Measurements from ENCODE around the gene VAMP8. TPM values are rescaled to one million over a fixed set of nuclear protein-coding genes. Genes with fewer than 3 reads are reported as not detected.
A peak's percentile ranks its signal among the peaks of the same experiment; 100 is the strongest.
"Not testable (repeated sequence)": the region's sequence is repeated elsewhere in the genome, so short reads cannot be mapped to it uniquely, and the experiment has no call there.

VAMP8 gene
- polyA plus RNA-seq, 4 donors: 90.7 to 106 (median 101) TPM

GRCh38 chr2:85547089-85547858, 30.1 kb upstream of the VAMP8 start:
- DNase-seq (ENCODE audit: low read depth in 4 of 4, low spot score in 3 of 4): no peak

- no peak for DNase-seq (ENCODE audit: low read depth in 4 of 4, low spot score in 3 of 4)
Measured at GRCh38 chr2:85547859-85548607, 29.4 kb upstream of the VAMP8 start.

GRCh38 chr2:85548608-85548900, 28.8 kb upstream of the VAMP8 start:
- DNase-seq (ENCODE audit: low read depth in 4 of 4, low spot score in 3 of 4): no peak

- DNase-seq (ENCODE audit: low read depth in 4 of 4, low spot score in 3 of 4): no peak
Measured at GRCh38 chr2:85549095-85549494, 28.3 kb upstream of the VAMP8 start.

GRCh38 chr2:85549826-85550225, 27.6 kb upstream of the VAMP8 start:
- no peak for DNase-seq (ENCODE audit: low read depth in 4 of 4, low spot score in 3 of 4)

GRCh38 chr2:85550486-85550885, 26.9 kb upstream of the VAMP8 start:
- no peak for DNase-seq (ENCODE audit: low read depth in 4 of 4, low spot score in 3 of 4)

- DNase-seq (ENCODE audit: low read depth in 4 of 4, low spot score in 3 of 4): peak; percentile 67 to 71 (median 70)
Measured at GRCh38 chr2:85551698-85552678, 25.4 kb upstream of the VAMP8 start.

GRCh38 chr2:85553184-85553583, 24.2 kb upstream of the VAMP8 start:
- DNase-seq (ENCODE audit: low read depth in 4 of 4, low spot score in 3 of 4): no peak

GRCh38 chr2:85554980-85555612, 22.3 kb upstream of the VAMP8 start:
- no peak for DNase-seq (ENCODE audit: low read depth in 4 of 4, low spot score in 3 of 4)

GRCh38 chr2:85557130-85557529, 20.3 kb upstream of the VAMP8 start:
- no peak for DNase-seq (ENCODE audit: low read depth in 4 of 4, low spot score in 3 of 4)

- DNase-seq (ENCODE audit: low read depth in 4 of 4, low spot score in 3 of 4): no peak
Measured at GRCh38 chr2:85558160-85558559, 19.2 kb upstream of the VAMP8 start.

- DNase-seq (ENCODE audit: low read depth in 4 of 4, low spot score in 3 of 4): not testable (repeated sequence)
Measured at GRCh38 chr2:85560403-85560726, 17.0 kb upstream of the VAMP8 start.

GRCh38 chr2:85560812-85561279, 16.5 kb upstream of the VAMP8 start:
- no peak for DNase-seq (ENCODE audit: low read depth in 4 of 4, low spot score in 3 of 4)

GRCh38 chr2:85561280-85562212, 15.8 kb upstream of the VAMP8 start, which contains the start of gene GGCX:
Gene GGCX (minus strand): TSS chr2:85561493. CDS start chr2:85561428, 65 bp downstream.
- DNase-seq (ENCODE audit: low read depth in 4 of 4, low spot score in 3 of 4): peak; percentile 88 to 93 (median 91)

- DNase-seq (ENCODE audit: low read depth in 4 of 4, low spot score in 3 of 4): no peak
Measured at GRCh38 chr2:85564144-85564563, 13.2 kb upstream of the VAMP8 start.

GRCh38 chr2:85566265-85566664, 11.1 kb upstream of the VAMP8 start:
- DNase-seq (ENCODE audit: low read depth in 4 of 4, low spot score in 3 of 4): no peak

GRCh38 chr2:85575739-85576138, 1.6 kb upstream of the VAMP8 start:
- no peak for DNase-seq (ENCODE audit: low read depth in 4 of 4, low spot score in 3 of 4)

GRCh38 chr2:85577063-85577385, 362 bp upstream of the VAMP8 start:
- DNase-seq (ENCODE audit: low read depth in 4 of 4, low spot score in 3 of 4): no peak
